Neural cell (in vitro differentiated cells): ENCODE results near the gene GRM6. TPM values are rescaled to one million over a fixed set of nuclear protein-coding genes. Genes with fewer than 3 reads are reported as not detected.

ENCODE experiments used
- H2AFZ ChIP-seq: fragments of 200-600, 300-800 bp; sonication (generic), shearing (Covaris generic); 2 replicates; pipeline ENCODE4 v1.6.0; 2014; ENCODE audit warnings: low read depth, mild to moderate bottlenecking, antibody characterized with exemption, low read length, moderate library complexity
- H3F3A ChIP-seq: fragments of 200-600 bp; shearing (Covaris generic); 2 replicates; pipeline ENCODE4 v1.6.1; 2016; ENCODE audit warnings: mild to moderate bottlenecking, moderate library complexity, mixed read lengths, antibody characterized with exemption, low read length; ENCODE audit not compliant: insufficient read depth, poor library complexity, severe bottlenecking
- H3K27ac ChIP-seq: fragments of 200-600, 300-800 bp; sonication (generic), shearing (Covaris generic); 2 replicates; pipeline ENCODE4 v1.5.1; 2014; ENCODE audit warnings: mild to moderate bottlenecking, low read length, moderate library complexity
- H3K27me3 ChIP-seq: fragments of 300-800, 200-600 bp; sonication (generic), shearing (Covaris generic); 2 replicates; pipeline ENCODE4 v1.6.0; 2014; ENCODE audit warnings: mild to moderate bottlenecking, low read depth, low read length, moderate library complexity; ENCODE audit not compliant: insufficient read depth
- H3K36me3 ChIP-seq: fragments of 300-800, 200-600 bp; sonication (generic), shearing (Covaris generic); 2 replicates; pipeline ENCODE4 v1.5.1; 2014; ENCODE audit warnings: mild to moderate bottlenecking, antibody characterized with exemption, low read length, moderate library complexity; ENCODE audit not compliant: insufficient read depth
- H3K4me2 ChIP-seq: fragments of 300-800, 200-600 bp; sonication (generic), shearing (Covaris generic); 2 replicates; pipeline ENCODE4 v1.6.0; 2014; ENCODE audit warnings: mild to moderate bottlenecking, low read length
- H3K4me3 ChIP-seq: fragments of 300-800, 200-600 bp; sonication (generic), shearing (Covaris generic); 2 replicates; pipeline ENCODE4 v1.5.1; 2014; ENCODE audit warnings: mild to moderate bottlenecking, low read length, moderate library complexity
- H3K79me2 ChIP-seq: fragments of 200-600 bp; shearing (Covaris generic); replicated peaks from 2 replicates; pipeline ENCODE4 v1.6.0; 2014; ENCODE audit warnings: mild to moderate bottlenecking, low read length, moderate library complexity; ENCODE audit not compliant: insufficient read depth
- H3K9ac ChIP-seq: fragments of 300-800, 200-600 bp; sonication (generic), shearing (Covaris generic); 2 replicates; pipeline ENCODE4 v1.6.1; 2016; ENCODE audit warnings: mild to moderate bottlenecking, low read length, mixed read lengths
- H3K9me2 ChIP-seq: fragments of 200-600 bp; shearing (Covaris generic); 2 replicates; pipeline ENCODE4 v1.6.1; 2016; ENCODE audit warnings: mild to moderate bottlenecking, low read length, mixed read lengths; ENCODE audit not compliant: insufficient read depth
- H3K9me3 ChIP-seq: fragments of 200-600, 300-800 bp; sonication (generic), shearing (Covaris generic); 2 replicates; pipeline ENCODE4 v1.6.1; 2016; ENCODE audit warnings: mild to moderate bottlenecking, mixed run types, low read length, moderate library complexity, mixed read lengths
- H4K20me1 ChIP-seq: fragments of 200-600 bp; shearing (Covaris generic); 2 replicates; pipeline ENCODE4 v1.6.1; 2016; ENCODE audit warnings: mild to moderate bottlenecking, mixed run types; ENCODE audit not compliant: insufficient read depth
- CTCF ChIP-seq: fragments of 450-650 bp; IDR thresholded peaks from 2 replicates; pipeline ENCODE4 v1.5.1; 2014; ENCODE audit warnings: antibody characterized with exemption, mild to moderate bottlenecking, moderate library complexity; ENCODE audit not compliant: poor library complexity, severe bottlenecking
- EP300 ChIP-seq: fragments of 450-650 bp; conservative IDR thresholded peaks from 2 replicates; pipeline ENCODE4 v1.6.1; 2014; ENCODE audit warnings: antibody characterized with exemption, mild to moderate bottlenecking, moderate library complexity; ENCODE audit not compliant: poor library complexity, severe bottlenecking
- EZH2 ChIP-seq: fragments of 200-600, 300-800 bp; shearing (Covaris generic), sonication (generic); IDR thresholded peaks from 2 replicates; pipeline ENCODE4 v1.6.1; 2014; ENCODE audit warnings: antibody characterized with exemption, low read length, borderline replicate concordance, mild to moderate bottlenecking; ENCODE audit not compliant: insufficient read depth, poor library complexity, severe bottlenecking
- MXI1 ChIP-seq: fragments of 450-650 bp; conservative IDR thresholded peaks from 2 replicates; pipeline ENCODE4 v1.6.1; 2014; ENCODE audit warnings: antibody characterized with exemption, mild to moderate bottlenecking; ENCODE audit not compliant: poor library complexity, severe bottlenecking
- POLR2AphosphoS5 ChIP-seq: IDR thresholded peaks from 2 replicates; pipeline ENCODE4 v1.6.1; 2012
- RAD21 ChIP-seq: fragments of 450-650 bp; conservative IDR thresholded peaks from 2 replicates; pipeline ENCODE4 v1.6.1; 2014; ENCODE audit warnings: antibody characterized with exemption, mild to moderate bottlenecking, moderate library complexity
- REST ChIP-seq: IDR thresholded peaks from 2 replicates; pipeline ENCODE4 v1.6.1; 2012; ENCODE audit warnings: borderline replicate concordance
- SMC3 ChIP-seq: fragments of 450-650 bp; conservative IDR thresholded peaks from 2 replicates; pipeline ENCODE4 v1.6.1; 2014; ENCODE audit warnings: antibody characterized with exemption, mild to moderate bottlenecking, moderate library complexity; ENCODE audit not compliant: poor library complexity
- TAF1 ChIP-seq: IDR thresholded peaks from 2 replicates; pipeline ENCODE4 v1.6.1; 2012; ENCODE audit warnings: low read depth
- polyA plus RNA-seq: library from polyadenylated mRNA; depleted of rRNA; stranded (reverse); fragments of >200 nt; gene quantifications from 2 replicates; pipeline ENCODE4 v1.2.3, GENCODE V29; 2014

GRM6 gene
- polyA plus RNA-seq, 1 donor from 2014 or later = not detected

- no peaks in the 10 kb centered on the region for H3K27me3 ChIP-seq
- no peaks in the 10 kb centered on the region for H4K20me1 ChIP-seq
- no peak overlapping the region for H3K27ac ChIP-seq
- H3K9ac ChIP-seq = no peak overlapping the region
- no peaks in the 10 kb centered on the region for H3K79me2 ChIP-seq
- no peaks in the 10 kb centered on the region for H3F3A ChIP-seq
- no peak overlapping the region for H3K4me2 ChIP-seq
- H3K9me3 ChIP-seq = peaks cover 42% of the 10 kb centered on the region
- no peak overlapping the region for H3K4me3 ChIP-seq
- H2AFZ ChIP-seq = no peak overlapping the region
- TF ChIP-seq MXI1 (no peak), SMC3 (no peak), EP300 (no peak), RAD21 (no peak), CTCF (no peak), EZH2 (no peak), TAF1 (no peak), REST (no peak)
- H3K36me3 ChIP-seq = no peaks in the 10 kb centered on the region
- H3K9me2 ChIP-seq = no peaks in the 10 kb centered on the region
Observed at GRCh38 chr5:178965465-178966055, 29.6 kb downstream of the GRM6 start.

- Histone ChIP-seq H3K4me2 (no peak overlapping the region), H3K79me2 (no peaks in the 10 kb centered on the region), H4K20me1 (no peaks in the 10 kb centered on the region), H3K27me3 (no peaks in the 10 kb centered on the region), H3K4me3 (peak overlapping the region; percentile 63), H3K9me3 (peaks cover 39% of the 10 kb centered on the region), H3K9me2 (no peaks in the 10 kb centered on the region), H2AFZ (no peak overlapping the region), H3K9ac (peak overlapping the region; percentile 46), H3F3A (no peaks in the 10 kb centered on the region), H3K36me3 (no peaks in the 10 kb centered on the region), H3K27ac (no peak overlapping the region)
- TF ChIP-seq MXI1 = no peak
- no peak for TF ChIP-seq EZH2
- TF ChIP-seq RAD21 = no peak
- no peak for TF ChIP-seq POLR2AphosphoS5
- TF ChIP-seq EP300 = no peak
- no peak for TF ChIP-seq SMC3
- no peak for TF ChIP-seq CTCF
- TF ChIP-seq TAF1 = no peak
- TF ChIP-seq REST = no peak
Observed at GRCh38 chr5:178941361-178941760, 53.8 kb downstream of the GRM6 start.
